Mesenchymal stem cell (in vitro differentiated cells and primary cell): ENCODE data around the gene NAA15.

ENCODE experiments used
- DNase-seq: peaks from one replicate; pipeline ENCODE4 v3.0.0-alpha.2; 2013
- H2AFZ ChIP-seq: one replicate; pipeline ENCODE4 v1.6.1; 2013; ENCODE audit warnings: low read depth, mild to moderate bottlenecking, control low read depth, inconsistent platforms, low read length, moderate library complexity
- H2AK5ac ChIP-seq: 2 replicates; pipeline ENCODE4 v1.6.1; 2013; ENCODE audit warnings: low read length, moderate library complexity, mild to moderate bottlenecking, inconsistent platforms; ENCODE audit not compliant: severe bottlenecking
- H2BK120ac ChIP-seq: one replicate; pipeline ENCODE4 v1.6.1; 2013; ENCODE audit warnings: low read depth, mild to moderate bottlenecking, inconsistent platforms, low read length, moderate library complexity
- H2BK12ac ChIP-seq, 2 experiments: one replicate each; pipeline ENCODE4 v1.6.1; 2013; ENCODE audit warnings: inconsistent platforms in 2 of 2, low read length in 2 of 2, mild to moderate bottlenecking in 2 of 2, moderate library complexity in 2 of 2, control low read depth in 1 of 2
- H2BK15ac ChIP-seq: one replicate; pipeline ENCODE4 v1.6.1; 2013; ENCODE audit warnings: mild to moderate bottlenecking, low read depth, inconsistent platforms; ENCODE audit not compliant: poor library complexity, severe bottlenecking
- H2BK5ac ChIP-seq: 2 replicates; pipeline ENCODE4 v1.6.1; 2013; ENCODE audit warnings: low read depth, mild to moderate bottlenecking, low read length, control low read depth, inconsistent platforms; ENCODE audit not compliant: poor library complexity, severe bottlenecking
- H3K14ac ChIP-seq, 2 experiments: one replicate each; pipeline ENCODE4 v1.6.1; 2013; ENCODE audit warnings: inconsistent platforms in 2 of 2, low read length in 2 of 2, control low read depth in 1 of 2, mild to moderate bottlenecking in 1 of 2, moderate library complexity in 1 of 2
- H3K18ac ChIP-seq, 2 experiments: one replicate each; pipeline ENCODE4 v1.6.1; 2013; ENCODE audit warnings: inconsistent platforms in 2 of 2, low read length in 2 of 2, control low read depth in 1 of 2, low read depth in 1 of 2, mild to moderate bottlenecking in 1 of 2
- H3K23ac ChIP-seq, 2 experiments: one replicate each; pipeline ENCODE4 v1.6.1; 2013; ENCODE audit warnings: inconsistent platforms in 2 of 2, low read length in 2 of 2, mild to moderate bottlenecking in 2 of 2, moderate library complexity in 2 of 2, control low read depth in 1 of 2
- H3K27ac ChIP-seq: 2 replicates; pipeline ENCODE4 v1.5.1; 2013; ENCODE audit warnings: mild to moderate bottlenecking, moderate library complexity, low read length, control low read depth, inconsistent platforms; ENCODE audit not compliant: poor library complexity, severe bottlenecking
- H3K27me3 ChIP-seq, 2 experiments: 2 replicates each; pipeline versions ENCODE4 v1.6.1 to v1.7.0; 2013; ENCODE audit warnings: low read length in 2 of 2, mild to moderate bottlenecking in 2 of 2, moderate library complexity in 2 of 2, control low read depth in 1 of 2, inconsistent platforms in 1 of 2; ENCODE audit not compliant: control insufficient read depth in 1 of 2, insufficient read depth in 1 of 2
- H3K36me3 ChIP-seq, 2 experiments: 2 replicates each; pipeline versions ENCODE4 v1.6.1 to v1.7.0; 2013; ENCODE audit warnings: low read length in 2 of 2, control low read depth in 1 of 2, inconsistent platforms in 1 of 2, low read depth in 1 of 2, mild to moderate bottlenecking in 1 of 2; ENCODE audit not compliant: insufficient read depth in 2 of 2, control insufficient read depth in 1 of 2
- H3K4ac ChIP-seq, 2 experiments: one replicate each; pipeline ENCODE4 v1.6.1; 2013; ENCODE audit warnings: inconsistent platforms in 2 of 2, low read length in 2 of 2, mild to moderate bottlenecking in 2 of 2, moderate library complexity in 2 of 2, control low read depth in 1 of 2, low read depth in 1 of 2
- H3K4me1 ChIP-seq: 2 replicates; pipeline ENCODE4 v1.6.1; 2013; ENCODE audit warnings: low read depth, low read length, control low read depth; ENCODE audit not compliant: control insufficient read depth, insufficient read depth
- H3K4me2 ChIP-seq: 2 replicates; pipeline ENCODE4 v1.6.1; 2013; ENCODE audit warnings: low read length, mild to moderate bottlenecking, inconsistent platforms; ENCODE audit not compliant: poor library complexity, severe bottlenecking
- H3K4me3 ChIP-seq, 2 experiments: 2 replicates each; pipeline versions ENCODE4 v1.5.1 to v1.7.0; 2013; ENCODE audit warnings: low read length in 2 of 2, mild to moderate bottlenecking in 2 of 2, control low read depth in 1 of 2, low read depth in 1 of 2; ENCODE audit not compliant: insufficient read depth in 1 of 2
- H3K79me1 ChIP-seq: replicated peaks from 2 replicates; pipeline ENCODE4 v1.6.1; 2013; ENCODE audit warnings: mild to moderate bottlenecking, control low read depth, low read length, inconsistent platforms; ENCODE audit not compliant: poor library complexity, severe bottlenecking
- H3K9ac ChIP-seq: 2 replicates; pipeline ENCODE4 v1.7.0; 2013; ENCODE audit warnings: mild to moderate bottlenecking, low read length, moderate library complexity
- H3K9me3 ChIP-seq: 2 replicates; pipeline ENCODE4 v1.7.0; 2013; ENCODE audit warnings: mild to moderate bottlenecking, low read length; ENCODE audit not compliant: control insufficient read depth
- H4K8ac ChIP-seq: one replicate; pipeline ENCODE4 v1.6.1; 2013; ENCODE audit warnings: inconsistent platforms, mild to moderate bottlenecking, low read length, moderate library complexity
- H4K91ac ChIP-seq: one replicate; pipeline ENCODE4 v1.6.1; 2013; ENCODE audit warnings: mild to moderate bottlenecking, low read length, inconsistent platforms
- WGBS: methylation state at CpG from one replicate; pipeline ENCODE4 v1.1.7; 2013; ENCODE audit warnings: mixed read lengths; 5-methylcytosine and 5-hydroxymethylcytosine counted together

Gene NAA15

GRCh38 chr4:139457318-139457717, 156.0 kb downstream of the NAA15 start:
- Histone ChIP-seq H2BK15ac (no peak overlapping the region), H3K4ac (no peak overlapping the region), H3K4me1 (peaks cover 8% of the 10 kb centered on the region)

GRCh38 chr4:139458543-139458942, 157.2 kb downstream of the NAA15 start:
- Histone ChIP-seq H2AK5ac (no peak overlapping the region), H3K9ac (no peak overlapping the region), H4K8ac (no peak overlapping the region), H3K4me1 (peaks cover 8% of the 10 kb centered on the region), H3K18ac (no peak overlapping the region), H3K9me3 (no peaks in the 10 kb centered on the region), H3K27me3 (no peaks in the 10 kb centered on the region), H3K79me1 (peaks cover 18% of the 10 kb centered on the region), H2BK12ac (no peak overlapping the region), H3K23ac (no peak overlapping the region), H2BK120ac (no peak overlapping the region), H3K14ac (no peak overlapping the region), H3K27ac (no peak overlapping the region), H3K4me3 (no peak overlapping the region), H3K36me3 (no peaks in the 10 kb centered on the region), H2AFZ (no peak overlapping the region), H3K4ac (no peak overlapping the region), H2BK5ac (no peak overlapping the region), H2BK15ac (no peak overlapping the region), H3K4me2 (no peak overlapping the region), H4K91ac (no peak overlapping the region)
- 100% methylated on average over 1 of the region's 1 CpG for WGBS
- no peak for DNase-seq

More at GRCh38 chr4:139457318-139457717, 156.0 kb downstream of the NAA15 start:
- Histone ChIP-seq H3K9ac (no peak overlapping the region), H3K9me3 (no peaks in the 10 kb centered on the region), H3K79me1 (peaks cover 16% of the 10 kb centered on the region), H3K23ac (no peak overlapping the region), H3K14ac (no peak overlapping the region), H2BK120ac (no peak overlapping the region), H4K8ac (no peak overlapping the region), H3K18ac (no peak overlapping the region), H3K4me2 (no peak overlapping the region), H2AFZ (no peak overlapping the region), H4K91ac (no peak overlapping the region), H3K4me3 (no peak overlapping the region), H3K27ac (no peak overlapping the region), H2BK5ac (no peak overlapping the region), H3K27me3 (no peaks in the 10 kb centered on the region), H3K36me3 (no peaks in the 10 kb centered on the region), H2BK12ac (no peak overlapping the region), H2AK5ac (no peak overlapping the region)
- DNase-seq: no peak
- 41% methylated on average over 2 of the region's 4 CpGs for WGBS

DNA sequence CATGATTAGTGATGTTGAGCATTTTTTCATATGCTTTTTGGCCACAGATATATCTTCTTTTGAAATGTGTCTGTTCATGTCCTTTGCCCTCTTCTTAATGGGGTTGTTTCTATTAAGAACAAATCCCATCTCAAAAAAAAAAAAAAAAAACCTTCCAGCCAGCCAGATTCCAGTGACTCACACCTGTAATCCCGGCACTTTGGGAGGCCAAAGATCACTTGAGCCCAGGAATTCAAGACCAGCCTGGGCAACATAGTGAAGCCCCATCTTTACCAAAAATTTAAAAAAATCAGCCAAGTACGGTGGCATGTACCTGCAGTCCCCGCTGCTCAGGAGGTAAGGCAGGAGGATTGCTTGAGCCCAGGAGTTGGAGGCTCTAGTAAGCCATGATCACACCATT, 157.7 kb downstream of the NAA15 start:
- Histone ChIP-seq H3K79me1 (peaks cover 21% of the 10 kb centered on the region), H3K27me3 (no peaks in the 10 kb centered on the region), H4K8ac (no peak overlapping the region), H2BK120ac (no peak overlapping the region), H3K27ac (no peak overlapping the region), H3K14ac (no peak overlapping the region), H2BK5ac (no peak overlapping the region), H2BK12ac (no peak overlapping the region), H3K4me1 (peaks cover 9% of the 10 kb centered on the region), H3K4me2 (no peak overlapping the region), H3K9me3 (no peaks in the 10 kb centered on the region), H3K4me3 (no peak overlapping the region), H4K91ac (no peak overlapping the region), H3K18ac (no peak overlapping the region), H3K4ac (no peak overlapping the region), H3K9ac (no peak overlapping the region), H2AK5ac (no peak overlapping the region), H3K36me3 (no peaks in the 10 kb centered on the region), H2AFZ (no peak overlapping the region), H3K23ac (no peak overlapping the region), H2BK15ac (no peak overlapping the region)
- 74% methylated on average over 3 of the region's 3 CpGs for WGBS
- no peak for DNase-seq

DNA sequence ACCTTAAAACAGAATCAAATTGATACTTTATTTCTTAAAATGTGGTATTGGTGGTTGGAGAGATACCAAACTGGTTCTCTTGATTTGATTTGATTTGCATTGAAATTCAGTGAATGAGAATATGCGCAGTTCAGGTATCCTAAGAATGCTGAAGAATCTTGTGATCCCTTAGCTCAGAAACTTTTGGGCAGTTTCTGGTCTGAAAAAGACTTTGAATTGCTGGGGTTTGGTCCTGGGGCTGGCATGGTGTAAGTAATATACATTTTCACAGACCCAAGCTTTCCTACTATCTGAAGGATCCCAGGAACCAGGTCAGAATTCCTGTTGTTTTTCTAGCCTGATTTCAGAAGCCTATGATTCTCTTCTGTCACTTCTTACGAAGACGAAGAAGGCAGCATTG, 159.3 kb downstream of the NAA15 start:
- no peak overlapping the region for H3K23ac ChIP-seq
- no peak overlapping the region for H2AK5ac ChIP-seq
- no peak for DNase-seq
- no peaks in the 10 kb centered on the region for H3K27me3 ChIP-seq
- H3K4me2 ChIP-seq: no peak overlapping the region
- H2AFZ ChIP-seq: no peak overlapping the region
- 90% methylated on average over 3 of the region's 3 CpGs for WGBS
- H2BK120ac ChIP-seq: no peak overlapping the region
- no peak overlapping the region for H3K14ac ChIP-seq
- H3K4me3 ChIP-seq: no peak overlapping the region
- no peak overlapping the region for H3K4ac ChIP-seq
- no peak overlapping the region for H2BK12ac ChIP-seq
- H3K9ac ChIP-seq: no peak overlapping the region
- H2BK15ac ChIP-seq: no peak overlapping the region
- peaks cover 8% of the 10 kb centered on the region for H3K4me1 ChIP-seq
- H4K8ac ChIP-seq: no peak overlapping the region
- H4K91ac ChIP-seq: no peak overlapping the region
- no peak overlapping the region for H3K18ac ChIP-seq
- H3K9me3 ChIP-seq: no peaks in the 10 kb centered on the region
- H3K36me3 ChIP-seq: no peaks in the 10 kb centered on the region
- no peak overlapping the region for H2BK5ac ChIP-seq
- peaks cover 17% of the 10 kb centered on the region for H3K79me1 ChIP-seq
- no peak overlapping the region for H3K27ac ChIP-seq
